Measurements from ENCODE around the gene KIAA1217.

The KIAA1217 gene

GRCh38 chr10:24462291-24462813, 253.4 kb downstream of the KIAA1217 start:
- no peak for TF ChIP-seq CTCF (IDR thresholded peaks at IDR 0.05; ENCODE audit: control insufficient read depth, insufficient read depth, low read depth, low read length, missing control alignments)
- DNase-seq (ENCODE audit: low read depth), result no peak
- H3K4me3 ChIP-seq (ENCODE audit: control insufficient read depth, low read depth, low read length), result no peak overlapping the region

- H3K4me3 ChIP-seq (ENCODE audit: control insufficient read depth, low read depth, low read length), result no peak overlapping the region
- no peak for DNase-seq (ENCODE audit: low read depth)
- peak; percentile 45 for TF ChIP-seq CTCF (IDR thresholded peaks at IDR 0.05; ENCODE audit: control insufficient read depth, insufficient read depth, low read depth, low read length, missing control alignments)
Observed at GRCh38 chr10:24462889-24463552, 254.1 kb downstream of the KIAA1217 start.

GRCh38 chr10:24463611-24464426, 254.9 kb downstream of the KIAA1217 start:
- H3K4me3 ChIP-seq (ENCODE audit: control insufficient read depth, low read depth, low read length), result no peak overlapping the region
- peak; percentile 90 for DNase-seq (ENCODE audit: low read depth)

GRCh38 chr10:24465124-24465874, 256.4 kb downstream of the KIAA1217 start:
- no peak overlapping the region for H3K4me3 ChIP-seq (ENCODE audit: control insufficient read depth, low read depth, low read length)
- TF ChIP-seq CTCF (IDR thresholded peaks at IDR 0.05; ENCODE audit: control insufficient read depth, insufficient read depth, low read depth, low read length, missing control alignments), result no peak
- DNase-seq (ENCODE audit: low read depth), result peak; percentile 93

More at GRCh38 chr10:24463611-24464426, 254.9 kb downstream of the KIAA1217 start:
- TF ChIP-seq CTCF (IDR thresholded peaks at IDR 0.05; ENCODE audit: control insufficient read depth, insufficient read depth, low read depth, low read length, missing control alignments), result no peak

- peak; percentile 82 for DNase-seq (ENCODE audit: low read depth)
- peak overlapping the region; percentile 24 for H3K4me3 ChIP-seq (ENCODE audit: control insufficient read depth, low read depth, low read length)
- TF ChIP-seq CTCF (IDR thresholded peaks at IDR 0.05; ENCODE audit: control insufficient read depth, insufficient read depth, low read depth, low read length, missing control alignments), result no peak
Observed at GRCh38 chr10:24465891-24466818, 257.2 kb downstream of the KIAA1217 start.
